T-helper 22 cell (primary cell): ENCODE measurements around the gene C10orf95.
"Not testable (repeated sequence)": the region's sequence is repeated elsewhere in the genome, so short reads cannot be mapped to it uniquely, and the experiment has no call there.

Experiments
- DNase-seq: peaks from one replicate; pipeline ENCODE4 v3.0.0-alpha.2; 2020; ENCODE audit warnings: low read depth

C10orf95 gene

DNA sequence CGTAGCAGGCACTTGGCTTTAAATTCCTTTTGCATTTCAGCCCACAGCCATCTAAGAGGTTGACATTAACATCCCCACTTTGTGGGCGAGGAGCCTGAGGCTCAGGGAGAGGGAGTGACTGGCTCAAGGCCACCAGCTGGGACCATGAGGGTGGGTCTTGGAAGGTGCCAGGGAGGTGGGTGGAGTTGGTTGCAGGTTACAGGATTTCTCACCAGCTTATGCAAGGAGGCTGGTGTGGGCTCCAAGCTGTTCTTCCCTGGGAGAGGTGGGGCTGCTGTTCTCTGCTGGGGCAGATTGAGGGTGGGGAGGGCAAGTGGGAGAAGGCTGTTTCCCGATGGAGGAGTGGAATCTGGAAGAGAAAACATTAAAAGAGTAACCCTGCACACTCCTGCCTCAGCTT lies 14.1 kb upstream of the C10orf95 start:
- no peak for DNase-seq

DNA sequence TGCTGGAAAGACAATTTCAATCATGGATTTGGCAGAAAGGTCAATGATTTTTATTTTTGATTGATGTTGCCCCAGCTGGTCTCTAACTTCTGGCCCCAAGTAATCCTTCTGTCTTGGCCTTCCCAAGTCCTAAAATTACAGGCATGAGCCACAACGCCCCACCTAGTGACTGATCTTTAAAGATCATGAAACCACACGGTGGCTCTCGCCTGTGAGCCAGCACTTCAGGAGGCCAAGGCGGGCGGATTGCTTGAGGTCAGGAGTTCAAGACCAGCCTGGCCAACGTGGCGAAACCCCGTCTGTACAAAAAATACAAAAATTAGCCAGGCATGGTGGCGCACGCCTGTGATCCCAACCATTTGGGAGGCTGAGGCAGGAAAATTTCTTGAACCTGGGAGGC lies 12.6 kb upstream of the C10orf95 start:
- no peak for DNase-seq

DNA sequence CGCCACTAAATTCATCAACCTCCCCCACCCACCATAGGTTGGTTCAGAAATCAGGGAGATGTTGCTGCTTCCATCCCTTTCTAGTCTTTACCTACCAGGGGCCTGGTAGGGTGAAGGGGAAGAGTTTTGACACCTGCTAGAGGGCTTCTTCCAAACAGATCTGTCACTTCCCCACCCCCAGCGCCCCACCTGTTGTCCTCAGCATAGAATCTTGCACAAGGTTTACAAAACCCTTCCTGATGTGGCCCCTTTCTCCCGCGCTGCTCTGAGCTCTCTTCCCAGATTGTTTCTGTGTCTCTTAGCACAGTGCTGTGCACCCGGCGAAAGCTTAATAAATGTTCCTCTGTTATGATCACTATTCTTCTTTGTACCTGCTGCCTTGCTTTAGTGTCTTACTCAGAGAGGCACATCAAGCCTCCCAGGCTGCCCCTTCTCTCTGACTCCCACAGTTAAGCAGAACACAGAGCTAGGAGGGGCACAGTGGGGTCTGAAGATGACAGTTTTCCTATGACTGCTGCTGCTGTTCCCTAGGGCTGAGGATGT lies 11.2 kb upstream of the C10orf95 start:
- DNase-seq = no peak

DNA sequence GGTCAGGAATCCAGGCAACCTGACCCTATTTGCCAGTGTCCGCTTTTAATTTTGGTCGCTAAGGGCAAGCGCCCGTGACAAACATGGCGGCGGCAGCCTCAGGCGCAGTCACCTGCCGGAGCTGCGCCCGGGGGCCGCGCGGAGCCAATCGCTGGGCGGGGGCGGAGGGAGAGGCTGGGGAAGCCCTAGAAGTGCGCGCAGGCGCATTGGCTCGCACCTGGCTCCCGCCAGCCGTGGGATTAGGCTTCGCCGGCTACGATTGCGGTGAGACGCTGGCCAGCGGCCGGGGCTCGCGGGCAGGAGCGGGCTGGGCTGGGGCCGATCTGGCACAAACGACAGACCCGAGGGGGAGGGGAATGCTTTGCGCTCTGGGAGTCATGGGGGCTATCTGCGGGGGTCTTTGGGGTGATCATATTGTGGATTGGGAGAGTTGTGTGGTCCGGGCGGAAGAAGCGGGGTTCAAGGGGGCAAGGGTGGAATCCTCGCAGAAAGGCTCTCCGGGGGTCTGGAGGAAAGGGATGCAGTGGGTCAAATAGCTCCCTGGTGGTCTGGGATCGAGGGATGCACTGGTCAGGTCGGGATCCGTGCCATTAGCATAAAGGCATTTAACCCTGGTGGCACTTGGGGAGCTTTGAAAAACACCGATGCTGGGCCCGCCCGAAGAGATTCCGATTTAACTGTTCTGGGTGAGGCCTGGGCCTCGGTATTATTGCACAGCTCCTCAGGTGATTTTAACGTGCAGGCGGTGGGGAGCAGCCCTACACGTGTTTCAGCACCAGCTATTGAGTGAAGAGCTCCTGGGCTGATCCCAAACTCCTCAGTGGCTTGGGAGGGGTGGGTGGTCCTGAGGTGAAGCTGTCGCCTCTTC lies 10.1 kb upstream of the C10orf95 start:
- DNase-seq = peak; percentile 88

DNA sequence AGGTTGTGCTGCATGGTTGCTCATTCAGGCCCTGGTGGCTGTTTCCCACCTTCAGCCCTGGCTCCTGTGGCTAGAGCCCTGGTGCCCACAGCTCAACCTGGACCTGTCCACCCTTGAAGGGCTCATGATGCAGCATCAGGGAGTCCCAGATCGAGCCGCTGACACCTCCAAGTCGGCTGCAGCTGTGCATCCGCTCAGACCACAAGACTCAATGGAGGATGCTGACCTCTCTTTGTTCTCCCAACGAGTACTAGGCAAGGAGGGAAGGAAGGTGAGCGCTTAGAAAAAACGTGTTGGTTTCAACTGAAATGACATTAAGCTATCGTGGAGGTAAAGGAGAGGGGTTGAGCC lies 9.5 kb upstream of the C10orf95 start:
- no peak for DNase-seq

DNA sequence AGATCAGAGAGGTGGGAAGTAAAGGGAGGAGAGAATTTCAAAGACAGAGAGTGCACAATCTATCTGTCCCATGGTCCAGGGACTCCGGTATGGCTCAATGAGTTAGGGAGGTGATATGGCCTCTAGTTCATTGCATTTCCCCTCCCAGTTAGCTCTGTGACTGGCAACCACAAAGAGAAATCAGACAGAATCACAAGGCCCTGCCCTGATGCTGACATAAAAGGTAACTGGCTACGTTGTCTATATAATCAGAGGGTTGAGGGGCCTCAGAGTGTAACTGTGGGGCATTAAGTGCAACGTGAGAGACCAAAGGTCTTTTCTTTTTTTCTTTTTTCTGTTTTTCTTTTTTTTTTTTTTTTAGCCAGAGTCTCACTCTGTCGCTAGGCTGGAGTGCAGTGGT lies 7.3 kb upstream of the C10orf95 start:
- DNase-seq = no peak

DNA sequence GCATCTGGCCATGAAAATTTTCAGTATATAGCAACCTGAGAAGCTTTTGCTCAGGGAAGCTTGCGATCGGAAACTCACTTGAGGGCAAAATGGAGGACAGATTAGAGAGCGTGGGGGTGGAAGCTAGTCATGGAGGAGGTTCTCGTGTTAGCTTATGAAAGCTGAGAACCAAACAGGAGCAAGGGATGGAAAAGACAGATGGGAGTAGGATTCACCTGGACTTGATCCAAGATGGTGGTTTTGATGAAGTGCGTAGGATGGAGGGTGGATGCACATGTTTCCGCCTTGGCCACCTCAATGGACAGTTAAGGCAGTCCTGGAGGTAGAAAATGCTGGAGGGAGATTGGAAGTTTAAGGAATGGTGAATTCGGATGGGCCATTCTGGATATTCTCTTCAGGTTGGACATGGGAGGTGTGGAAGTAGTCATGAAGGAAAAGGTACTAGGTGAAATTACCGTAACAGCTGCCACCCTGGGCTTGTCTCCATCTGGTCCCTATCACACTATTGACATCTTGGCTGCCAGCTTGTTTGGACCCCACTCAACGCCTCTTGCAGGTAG lies 6.3 kb upstream of the C10orf95 start:
- DNase-seq = no peak

DNA sequence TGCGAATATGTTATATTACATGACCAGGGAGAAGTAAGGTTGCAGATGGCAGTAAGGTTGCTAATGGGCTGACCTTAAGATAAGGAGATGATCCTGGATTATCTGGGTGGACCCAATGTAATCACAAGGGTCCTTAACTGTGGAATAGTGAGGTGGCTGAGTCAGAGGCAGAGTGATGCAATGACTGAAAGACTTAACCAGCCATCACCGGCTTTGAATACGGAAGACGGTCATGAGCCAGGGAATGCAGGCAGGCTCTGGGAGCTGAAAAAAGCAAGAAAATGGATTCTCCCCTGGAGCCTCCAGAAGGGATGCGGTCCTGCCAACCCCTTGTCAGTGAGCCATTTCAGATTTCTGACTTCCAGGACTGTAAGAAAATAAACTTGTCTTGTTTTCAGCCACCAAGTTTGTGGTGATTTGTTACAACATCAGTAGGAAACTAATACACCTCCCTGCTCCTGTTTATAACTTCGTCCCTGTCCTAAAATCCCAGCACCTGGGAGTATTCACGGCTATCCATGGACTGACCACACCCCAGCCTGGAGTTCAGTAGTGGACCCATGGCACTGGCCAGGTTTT lies 4.6 kb upstream of the C10orf95 start:
- no peak for DNase-seq

DNA sequence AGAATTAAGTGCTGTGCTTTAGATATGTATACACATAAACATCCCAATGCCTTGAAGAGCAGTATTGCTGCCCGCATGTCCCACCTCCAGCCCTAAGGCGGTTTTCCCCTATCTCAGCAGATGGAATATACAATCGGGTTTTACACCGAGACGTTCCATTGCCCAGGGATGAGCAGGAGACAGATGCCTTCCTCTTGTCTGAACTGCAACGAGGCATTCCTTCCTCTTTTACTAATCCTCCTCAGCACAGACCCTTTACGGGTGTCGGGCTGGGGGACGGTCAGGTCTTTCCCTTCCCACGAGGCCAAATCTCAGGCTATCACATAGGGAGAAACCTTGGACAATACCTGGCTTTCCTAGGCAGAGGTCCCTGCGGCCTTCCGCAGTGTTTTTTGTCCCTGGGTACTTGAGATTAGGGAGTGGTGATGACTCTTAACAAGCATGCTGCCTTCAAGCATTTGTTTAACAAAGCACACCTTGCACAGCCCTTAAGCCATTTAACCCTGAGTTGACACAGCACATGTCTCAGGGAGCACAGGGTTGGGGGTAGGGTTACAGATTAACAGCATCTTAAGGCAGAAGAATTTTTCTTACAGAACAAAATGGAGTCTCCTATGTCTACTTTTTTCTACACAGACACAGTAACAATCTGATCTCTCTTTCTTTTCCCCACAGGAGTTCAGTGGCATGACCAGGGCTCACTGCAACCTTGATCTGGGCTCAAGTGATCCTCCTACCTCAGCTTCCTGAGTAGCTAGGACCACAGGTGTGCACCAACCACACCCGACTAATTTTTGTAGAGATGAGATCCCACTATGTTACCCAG lies 3.5 kb upstream of the C10orf95 start:
- DNase-seq = not testable (repeated sequence)

DNA sequence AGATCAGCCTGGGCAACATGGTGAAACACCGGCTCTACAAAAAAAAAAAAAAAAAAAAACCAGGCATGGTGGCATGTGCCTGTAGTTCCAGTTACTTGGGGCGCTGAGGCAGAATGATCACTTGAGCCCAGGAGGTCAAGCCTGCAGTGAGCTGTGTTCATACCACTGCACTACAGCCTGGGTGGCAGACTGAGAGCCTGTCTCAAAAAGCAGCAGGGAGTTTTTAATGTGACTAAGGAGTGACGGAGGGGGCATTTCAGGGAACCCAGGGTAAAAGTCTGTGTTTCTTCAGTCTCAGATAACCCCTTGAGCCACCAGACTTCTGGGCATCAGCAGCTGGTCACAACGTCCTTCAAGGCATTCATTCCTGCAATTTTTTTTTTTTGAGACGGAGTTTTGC lies 2.2 kb upstream of the C10orf95 start:
- no peak for DNase-seq

DNA sequence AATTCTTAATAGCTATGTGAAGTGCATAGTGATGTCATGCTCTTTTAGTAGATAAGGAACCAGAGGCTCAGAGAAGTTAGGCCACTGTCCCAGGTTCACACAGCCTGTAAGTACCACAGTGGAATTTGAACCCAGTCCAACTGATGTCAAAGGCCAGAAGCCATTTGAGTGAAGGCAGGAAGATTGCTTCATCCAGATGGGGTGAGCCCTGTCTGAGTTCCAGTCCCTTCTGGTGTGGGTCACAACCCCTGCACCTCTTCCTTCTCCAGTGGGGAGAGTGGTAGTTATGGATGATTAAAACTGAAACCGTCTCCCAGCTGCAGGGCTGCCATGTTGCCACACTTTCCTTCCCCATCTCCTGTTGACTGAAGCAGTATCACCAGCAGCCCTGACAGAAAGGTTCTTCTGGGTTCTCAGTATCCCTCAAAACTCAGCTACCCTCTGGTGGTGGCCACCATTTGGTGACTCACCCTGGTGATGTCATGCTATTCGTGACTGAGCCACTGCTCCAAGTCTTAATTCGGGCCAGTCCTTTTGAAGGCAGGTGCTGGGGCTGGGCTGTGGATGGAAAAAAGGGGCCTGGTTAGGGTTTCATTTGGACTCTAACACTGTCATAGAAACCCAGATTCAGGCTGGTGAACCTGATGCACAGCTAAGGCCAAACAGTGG lies 1.5 kb upstream of the C10orf95 start:
- DNase-seq = peak; percentile 14

DNA sequence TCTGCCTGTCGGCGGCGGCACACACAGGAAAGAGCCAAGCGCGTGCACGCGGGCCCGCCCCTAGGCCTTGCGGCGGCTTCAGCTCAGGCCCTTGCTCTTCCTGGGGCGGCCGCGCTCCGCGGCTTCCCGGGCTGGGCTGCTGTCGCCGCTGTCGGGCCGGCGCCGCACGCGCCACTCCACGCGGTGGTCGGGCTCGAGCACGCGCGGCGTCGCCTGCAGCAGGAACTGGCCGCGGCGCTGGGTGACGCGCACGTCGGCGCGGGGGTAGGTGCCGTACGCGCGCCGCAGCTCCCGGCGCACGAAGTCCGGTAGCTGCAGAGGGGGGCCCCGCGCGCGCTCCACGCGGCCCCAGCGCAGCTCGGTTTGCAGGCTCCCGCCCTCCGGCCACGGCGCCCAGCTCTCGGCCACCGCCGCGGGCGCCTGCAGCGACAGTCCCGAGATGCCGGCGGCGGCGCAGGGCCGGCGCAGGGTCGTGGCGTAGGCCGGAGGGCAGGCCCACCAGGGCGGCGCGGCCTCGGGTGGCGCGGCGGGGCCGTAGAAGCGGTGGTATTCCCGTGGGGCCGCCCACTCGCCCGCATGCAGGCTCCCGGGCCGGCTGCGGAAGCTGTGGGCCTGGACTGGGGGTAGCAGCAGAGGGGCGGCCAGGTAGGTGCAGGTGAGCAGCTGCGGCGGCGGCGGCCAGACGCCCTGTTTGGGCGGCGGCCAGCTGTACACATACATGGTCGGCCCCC lies 804 bp downstream of the C10orf95 start:
- DNase-seq = peak; percentile 81

DNA sequence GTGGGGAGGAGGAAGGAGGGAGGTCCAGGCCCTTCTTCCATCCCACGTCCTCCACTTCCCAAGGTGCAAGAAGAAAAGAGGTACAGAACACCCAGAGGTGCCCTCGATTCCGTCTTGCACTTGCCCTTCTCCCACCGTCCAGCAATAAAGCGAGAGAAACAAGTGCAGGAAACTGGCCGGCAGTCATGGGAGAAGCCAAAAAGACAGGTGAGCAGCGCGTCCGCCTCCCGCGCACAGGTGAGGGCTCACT lies 1.3 kb downstream of the C10orf95 start:
- no peak for DNase-seq

DNA sequence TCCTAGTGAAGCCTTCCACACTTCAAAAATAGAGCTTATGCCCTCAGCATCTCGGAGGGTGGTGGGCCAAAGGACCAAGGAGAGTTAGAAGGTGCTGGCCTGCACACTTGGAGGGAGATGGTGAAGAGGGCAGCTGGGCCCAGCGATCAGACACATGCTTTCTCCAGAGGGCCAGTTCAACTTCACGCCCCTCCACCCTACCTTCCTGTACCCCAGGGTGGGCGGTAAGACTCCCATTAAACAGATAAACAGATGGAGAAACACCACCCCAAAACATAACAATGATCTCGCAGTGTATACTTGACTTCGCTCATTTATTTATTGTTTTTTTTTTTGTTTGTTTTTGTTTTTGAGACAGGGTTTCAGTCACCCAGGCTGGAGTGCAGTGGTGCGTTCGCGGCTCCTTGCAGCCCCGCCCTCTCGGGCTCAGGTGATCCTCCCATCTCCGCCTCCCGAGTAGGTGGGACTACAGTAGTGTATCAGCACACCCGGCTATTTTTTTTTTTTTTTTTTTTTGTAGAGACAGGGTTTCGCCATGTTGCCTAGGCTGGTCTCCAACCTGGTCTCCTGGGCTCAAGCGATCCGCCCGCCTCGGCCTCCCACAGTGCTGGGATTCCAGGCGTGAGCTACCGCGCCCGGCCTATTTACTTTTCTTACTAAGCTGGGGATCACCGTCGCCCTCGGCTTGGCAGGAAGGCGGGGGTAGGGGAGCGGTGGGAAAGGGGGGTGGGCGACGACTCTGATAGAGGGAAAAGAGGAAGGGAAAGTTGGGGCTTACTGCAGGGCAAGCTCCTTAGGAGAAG lies 1.8 kb downstream of the C10orf95 start:
- DNase-seq = peak; percentile 77

DNA sequence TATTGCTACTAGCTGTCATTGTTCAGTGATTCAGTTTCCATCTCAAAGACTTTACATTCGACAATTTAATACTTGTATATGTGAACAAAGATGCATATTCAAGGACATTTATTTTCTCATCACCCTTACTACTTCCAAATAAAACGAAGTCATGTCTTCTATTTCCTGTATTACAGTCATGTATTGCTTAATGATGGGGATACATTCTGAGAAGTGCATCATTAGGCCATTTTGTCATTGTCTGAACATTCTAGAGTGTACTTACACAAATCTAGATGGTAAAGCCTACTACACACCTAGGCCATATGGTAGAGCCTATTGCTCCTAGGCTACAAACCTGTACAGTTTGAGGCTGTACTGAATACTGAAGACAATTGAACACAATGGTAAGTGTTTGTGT lies 6.5 kb downstream of the C10orf95 start:
- no peak for DNase-seq

DNA sequence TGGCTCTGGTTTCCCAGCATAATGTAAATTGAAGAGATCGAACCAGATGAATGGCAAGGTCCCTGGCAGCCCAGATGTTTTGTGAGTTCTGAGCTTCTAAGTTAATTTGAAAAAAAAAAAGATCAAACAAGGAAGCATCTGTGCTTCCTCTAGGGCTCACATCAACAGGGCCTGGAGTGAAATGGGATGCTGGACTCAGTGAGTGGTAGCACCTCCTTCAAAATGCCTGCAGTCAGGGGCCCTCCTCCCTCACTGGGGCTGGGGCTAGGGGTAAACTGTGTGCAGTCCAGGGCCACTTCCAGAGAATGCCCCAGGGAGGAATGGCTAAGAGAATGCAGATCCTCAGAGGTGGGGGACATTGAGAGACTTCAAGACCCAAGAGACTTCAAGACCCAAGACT lies 13.0 kb downstream of the C10orf95 start:
- no peak for DNase-seq

DNA sequence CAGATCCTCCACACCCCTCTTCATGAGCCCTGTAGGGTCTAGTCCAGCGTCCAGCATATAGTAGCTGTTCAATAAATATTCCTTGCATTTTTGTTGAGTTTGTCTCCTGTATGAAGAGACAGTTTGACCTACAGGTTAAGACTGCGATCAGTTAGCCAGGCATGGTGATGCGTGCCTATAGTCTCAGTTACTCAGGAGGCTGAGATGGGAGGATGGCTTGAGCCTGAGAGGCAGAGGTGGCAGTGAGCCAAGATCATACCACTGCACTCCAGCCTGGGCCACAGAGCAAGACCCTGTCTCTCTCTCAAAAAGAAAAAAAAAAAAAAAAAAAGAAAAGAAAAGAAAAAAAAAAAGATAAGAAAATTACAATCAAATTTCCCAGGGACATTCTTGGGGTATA lies 13.8 kb downstream of the C10orf95 start:
- DNase-seq = no peak

DNA sequence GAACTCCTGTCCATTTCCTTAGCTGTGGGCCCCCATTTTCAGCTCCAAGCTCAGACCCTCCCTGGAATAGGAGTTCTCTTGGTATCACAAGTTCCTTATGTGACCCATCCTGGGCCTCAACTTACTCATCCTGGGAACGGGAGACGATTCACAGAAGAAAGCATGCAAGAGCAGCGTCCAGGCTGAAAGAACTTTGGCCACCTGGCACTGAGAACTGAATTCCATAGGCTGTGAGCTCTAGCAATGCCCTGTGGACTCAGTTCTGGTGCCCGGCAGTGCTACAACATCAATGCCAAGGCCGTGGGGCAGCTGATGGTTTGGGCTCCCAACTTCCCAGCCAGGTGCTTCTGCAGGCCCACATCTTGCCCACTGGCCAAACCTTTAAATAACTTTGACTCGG lies 15.0 kb downstream of the C10orf95 start:
- DNase-seq = no peak

DNA sequence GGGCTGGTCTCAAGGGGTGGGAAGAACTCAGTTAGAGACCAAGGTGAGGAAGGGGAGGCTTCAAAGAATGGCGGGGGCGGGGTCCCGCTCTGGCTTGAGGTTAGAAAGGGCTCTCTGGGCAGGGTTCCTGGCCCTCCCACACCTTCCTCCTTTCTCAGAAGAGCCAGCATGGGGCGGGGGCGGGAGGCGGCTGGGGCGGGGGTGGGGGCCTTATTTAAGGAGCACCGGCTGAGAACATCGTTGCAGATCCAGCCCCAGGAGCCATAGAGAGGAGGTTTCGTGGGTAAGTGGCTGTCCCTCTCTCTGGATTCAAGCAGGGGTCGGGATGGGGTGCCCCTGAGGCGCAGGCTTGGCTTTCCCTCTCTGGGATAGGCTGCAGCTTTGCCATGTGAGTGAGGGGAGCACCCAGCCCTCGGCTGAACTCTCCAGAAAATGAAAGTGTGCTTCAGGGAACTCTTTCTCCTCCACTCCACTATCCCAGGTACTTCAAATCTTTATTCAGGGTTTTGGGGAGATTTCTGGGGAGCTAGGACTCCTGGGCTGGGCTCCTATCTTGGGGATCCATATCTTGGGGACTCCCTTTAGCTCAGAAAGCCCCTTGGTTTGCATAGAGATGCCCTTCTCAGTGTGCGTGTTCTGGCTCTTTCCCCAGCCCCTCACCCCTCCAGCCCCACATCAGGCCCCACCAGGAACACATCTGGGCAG lies 15.7 kb downstream of the C10orf95 start:
- no peak for DNase-seq

DNA sequence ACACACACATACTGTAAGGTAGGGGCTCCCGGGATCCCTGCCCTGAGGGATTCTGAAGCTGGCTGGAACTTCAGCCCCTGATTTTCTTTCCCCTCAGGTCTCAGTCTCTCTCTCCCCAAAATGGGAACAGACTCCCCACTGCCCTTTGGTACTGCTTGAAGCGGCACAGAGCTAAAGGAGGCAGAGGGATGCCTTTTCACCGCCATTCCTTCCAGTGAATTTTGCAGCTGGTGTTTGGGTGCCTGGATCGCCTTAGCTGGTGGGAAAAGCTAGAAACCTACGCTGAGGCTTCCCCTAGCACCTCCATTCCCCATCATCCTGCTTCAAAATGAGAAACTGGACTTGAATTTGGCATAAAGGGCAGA lies 16.2 kb downstream of the C10orf95 start:
- no peak for DNase-seq
